ENCODE results near the gene SEPTIN11.

Gene SEPTIN11

DNA sequence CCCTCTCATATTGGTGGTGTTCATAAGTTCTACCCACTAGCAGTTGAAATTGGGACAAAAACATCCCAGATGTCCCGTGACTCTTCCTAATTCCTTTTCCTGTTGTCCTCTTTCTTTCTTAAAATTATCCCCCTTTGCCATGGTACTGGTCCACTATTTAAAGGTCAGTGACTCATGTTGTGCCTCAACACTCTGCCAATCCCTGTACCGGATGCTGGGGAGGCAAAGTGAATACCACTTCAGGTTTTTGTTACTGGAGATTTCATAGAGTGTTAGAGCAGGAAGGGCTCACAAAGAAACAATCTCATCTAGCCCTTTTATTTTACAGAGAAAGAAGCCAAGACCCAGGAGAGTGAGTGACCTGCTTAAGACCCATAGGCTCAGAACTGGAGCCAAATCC lies 24.6 kb downstream of the SEPTIN11 start:
- Histone ChIP-seq H3K9me3 (no peaks in the 10 kb centered on the region), H3K4me1 (ENCODE audit: control insufficient read depth in 1 of 2, insufficient read depth in 1 of 2, low read depth in 1 of 2, low read length in 1 of 2) (no peaks in the 10 kb centered on the region), H3K36me3 (no peaks in the 10 kb centered on the region), H3K27ac (no peak overlapping the region), H3K4me3 (ENCODE audit: low read depth in 1 of 2, low read length in 1 of 2) (no peak overlapping the region), H3K27me3 (no peaks in the 10 kb centered on the region)
- TF ChIP-seq, protein P1, sequence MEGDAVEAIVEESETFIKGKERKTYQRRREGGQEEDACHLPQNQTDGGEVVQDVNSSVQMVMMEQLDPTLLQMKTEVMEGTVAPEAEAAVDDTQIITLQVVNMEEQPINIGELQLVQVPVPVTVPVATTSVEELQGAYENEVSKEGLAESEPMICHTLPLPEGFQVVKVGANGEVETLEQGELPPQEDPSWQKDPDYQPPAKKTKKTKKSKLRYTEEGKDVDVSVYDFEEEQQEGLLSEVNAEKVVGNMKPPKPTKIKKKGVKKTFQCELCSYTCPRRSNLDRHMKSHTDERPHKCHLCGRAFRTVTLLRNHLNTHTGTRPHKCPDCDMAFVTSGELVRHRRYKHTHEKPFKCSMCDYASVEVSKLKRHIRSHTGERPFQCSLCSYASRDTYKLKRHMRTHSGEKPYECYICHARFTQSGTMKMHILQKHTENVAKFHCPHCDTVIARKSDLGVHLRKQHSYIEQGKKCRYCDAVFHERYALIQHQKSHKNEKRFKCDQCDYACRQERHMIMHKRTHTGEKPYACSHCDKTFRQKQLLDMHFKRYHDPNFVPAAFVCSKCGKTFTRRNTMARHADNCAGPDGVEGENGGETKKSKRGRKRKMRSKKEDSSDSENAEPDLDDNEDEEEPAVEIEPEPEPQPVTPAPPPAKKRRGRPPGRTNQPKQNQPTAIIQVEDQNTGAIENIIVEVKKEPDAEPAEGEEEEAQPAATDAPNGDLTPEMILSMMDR (IDR thresholded peaks at IDR 0.05) = no peak

DNA sequence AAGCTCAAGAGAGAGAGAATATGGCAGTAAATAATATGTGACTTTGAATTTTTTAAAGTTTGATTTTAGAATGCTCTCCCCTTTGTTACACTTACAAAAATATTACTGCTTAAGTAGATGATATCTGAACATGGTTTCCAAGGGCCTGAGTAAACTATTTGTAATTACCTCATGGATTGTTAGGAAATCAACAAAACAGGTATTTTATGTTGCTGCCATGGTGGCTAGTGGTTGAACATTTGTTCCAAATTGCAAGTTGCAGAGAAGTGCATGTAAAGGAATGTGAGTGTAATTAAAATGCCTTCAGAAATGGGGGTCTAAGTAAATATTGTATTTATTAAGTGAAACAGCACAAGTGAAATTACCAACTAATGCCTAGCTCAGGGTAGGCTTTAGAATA lies 27.6 kb downstream of the SEPTIN11 start:
- Histone ChIP-seq H3K27ac (no peak overlapping the region), H3K9me3 (no peaks in the 10 kb centered on the region), H3K4me1 (ENCODE audit: control insufficient read depth in 1 of 2, insufficient read depth in 1 of 2, low read depth in 1 of 2, low read length in 1 of 2) (no peaks in the 10 kb centered on the region), H3K4me3 (ENCODE audit: low read depth in 1 of 2, low read length in 1 of 2) (no peak overlapping the region), H3K27me3 (no peaks in the 10 kb centered on the region), H3K36me3 (no peaks in the 10 kb centered on the region)
- TF ChIP-seq, protein P1 (IDR thresholded peaks at IDR 0.05) = no peak

DNA sequence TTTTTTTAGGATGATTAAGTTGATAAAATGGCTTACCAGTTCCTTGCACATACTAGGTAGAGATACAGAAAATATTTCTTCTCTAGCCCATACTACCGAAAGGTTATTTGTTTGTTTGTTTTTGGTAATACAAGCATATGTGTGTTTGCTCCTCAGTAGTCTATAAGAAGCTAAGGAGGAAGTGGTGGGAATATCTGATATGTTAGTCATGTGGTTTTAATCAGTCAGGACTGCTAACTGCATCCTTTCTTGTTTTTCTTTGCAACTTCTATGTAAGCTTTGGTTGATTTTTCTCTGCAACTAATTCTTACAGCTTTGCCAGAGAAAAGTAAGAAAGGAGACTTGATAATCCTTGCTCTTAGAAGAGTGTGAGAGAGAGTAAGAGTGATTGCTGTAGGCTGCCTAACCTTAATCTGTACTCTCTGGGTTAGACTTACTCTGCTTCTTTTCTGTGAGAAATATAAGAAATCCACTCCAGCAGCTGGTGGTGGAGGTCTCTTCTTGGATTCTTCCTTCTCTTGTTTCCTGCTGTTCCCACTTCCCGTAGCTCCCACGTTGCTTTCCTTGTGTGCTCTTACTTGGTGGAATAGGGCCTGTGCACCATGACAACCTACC lies 28.3 kb downstream of the SEPTIN11 start:
- Histone ChIP-seq H3K36me3 (no peaks in the 10 kb centered on the region), H3K9me3 (no peaks in the 10 kb centered on the region), H3K27ac (no peak overlapping the region), H3K4me3 (ENCODE audit: low read depth in 1 of 2, low read length in 1 of 2) (no peak overlapping the region), H3K27me3 (no peaks in the 10 kb centered on the region), H3K4me1 (ENCODE audit: control insufficient read depth in 1 of 2, insufficient read depth in 1 of 2, low read depth in 1 of 2, low read length in 1 of 2) (no peaks in the 10 kb centered on the region)
- TF ChIP-seq, protein P1 (IDR thresholded peaks at IDR 0.05) = no peak

DNA sequence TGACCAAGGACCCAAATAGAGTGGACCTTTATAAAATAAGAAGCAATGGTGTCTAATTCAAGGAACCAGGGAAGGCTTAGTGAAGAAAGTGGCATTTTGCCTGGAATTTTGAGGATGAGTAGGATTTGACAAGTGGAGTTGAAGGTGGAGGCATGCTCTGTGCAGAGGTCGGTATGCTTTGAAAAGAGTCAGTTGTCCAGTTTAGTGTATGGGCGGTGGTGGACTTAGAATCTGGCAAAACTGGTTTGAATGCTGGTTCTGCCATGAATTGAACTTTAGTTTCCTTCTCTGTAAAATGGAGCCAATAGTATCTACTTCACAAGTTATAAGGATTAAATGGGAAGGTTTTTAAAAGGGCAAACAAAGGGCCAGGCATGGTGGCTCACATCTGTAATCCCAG lies 29.7 kb downstream of the SEPTIN11 start:
- H3K4me3 ChIP-seq (ENCODE audit: low read depth in 1 of 2, low read length in 1 of 2) = no peak overlapping the region
- TF ChIP-seq, protein P1 (IDR thresholded peaks at IDR 0.05) = no peak
- H3K27ac ChIP-seq = no peak overlapping the region
- no peaks in the 10 kb centered on the region for H3K36me3 ChIP-seq
- H3K27me3 ChIP-seq = no peaks in the 10 kb centered on the region
- H3K9me3 ChIP-seq = no peaks in the 10 kb centered on the region
- no peaks in the 10 kb centered on the region for H3K4me1 ChIP-seq (ENCODE audit: control insufficient read depth in 1 of 2, insufficient read depth in 1 of 2, low read depth in 1 of 2, low read length in 1 of 2)

DNA sequence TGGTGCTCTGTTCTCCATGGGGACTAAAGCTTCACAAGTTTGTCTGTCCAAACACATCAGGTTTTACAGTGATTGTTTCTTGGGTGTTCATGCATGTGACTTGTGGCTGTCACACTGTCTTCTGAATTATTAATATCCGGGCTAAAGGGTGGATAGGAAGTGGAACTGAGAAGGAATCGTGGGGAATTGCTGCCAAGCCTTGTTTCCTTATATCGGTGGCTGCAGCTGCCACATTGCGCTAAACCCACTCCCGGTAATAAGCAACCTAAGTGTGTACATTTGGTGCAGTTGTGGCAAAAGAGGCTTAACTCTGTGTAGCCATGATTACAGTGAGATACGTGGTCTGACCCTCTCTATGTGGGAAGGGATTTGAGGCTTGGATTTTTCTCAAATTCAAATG lies 30.7 kb downstream of the SEPTIN11 start:
- no peaks in the 10 kb centered on the region for H3K27me3 ChIP-seq
- H3K9me3 ChIP-seq = no peaks in the 10 kb centered on the region
- H3K36me3 ChIP-seq = no peaks in the 10 kb centered on the region
- no peaks in the 10 kb centered on the region for H3K4me1 ChIP-seq (ENCODE audit: control insufficient read depth in 1 of 2, insufficient read depth in 1 of 2, low read depth in 1 of 2, low read length in 1 of 2)
- TF ChIP-seq, protein P1 (IDR thresholded peaks at IDR 0.05) = no peak
- no peak overlapping the region for H3K27ac ChIP-seq
- no peak overlapping the region for H3K4me3 ChIP-seq (ENCODE audit: low read depth in 1 of 2, low read length in 1 of 2)

DNA sequence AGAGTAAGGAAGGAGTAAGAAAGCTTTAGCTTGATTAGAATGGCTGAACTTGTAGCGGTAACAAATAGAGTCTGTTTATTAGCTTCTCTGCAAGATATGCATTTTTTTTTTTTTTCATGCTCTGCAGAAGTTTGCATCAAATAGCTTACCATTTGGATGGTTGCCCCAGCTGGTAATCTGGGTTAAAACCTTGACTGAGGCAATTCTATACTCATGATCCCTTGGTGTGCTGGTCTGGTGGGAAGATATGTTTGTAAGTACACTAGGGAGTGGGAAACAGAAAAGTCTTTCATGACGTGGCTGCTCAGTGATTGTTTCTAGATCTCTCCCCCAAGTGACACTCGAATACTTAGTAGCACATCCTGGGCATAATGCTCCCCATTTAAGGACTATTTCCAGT lies 32.1 kb downstream of the SEPTIN11 start:
- H3K36me3 ChIP-seq = no peaks in the 10 kb centered on the region
- TF ChIP-seq, protein P1 (IDR thresholded peaks at IDR 0.05) = no peak
- H3K27ac ChIP-seq = no peak overlapping the region
- no peaks in the 10 kb centered on the region for H3K9me3 ChIP-seq
- no peak overlapping the region for H3K4me3 ChIP-seq (ENCODE audit: low read depth in 1 of 2, low read length in 1 of 2)
- H3K27me3 ChIP-seq = no peaks in the 10 kb centered on the region
- no peaks in the 10 kb centered on the region for H3K4me1 ChIP-seq (ENCODE audit: control insufficient read depth in 1 of 2, insufficient read depth in 1 of 2, low read depth in 1 of 2, low read length in 1 of 2)
